DMS153 (cell line): ENCODE measurements around the gene CTBP1.

Experiments
- DNase-seq: peaks from one replicate; lab custom pipeline; 2025; lab: John Stamatoyannopoulos, UW

CTBP1 gene

DNA sequence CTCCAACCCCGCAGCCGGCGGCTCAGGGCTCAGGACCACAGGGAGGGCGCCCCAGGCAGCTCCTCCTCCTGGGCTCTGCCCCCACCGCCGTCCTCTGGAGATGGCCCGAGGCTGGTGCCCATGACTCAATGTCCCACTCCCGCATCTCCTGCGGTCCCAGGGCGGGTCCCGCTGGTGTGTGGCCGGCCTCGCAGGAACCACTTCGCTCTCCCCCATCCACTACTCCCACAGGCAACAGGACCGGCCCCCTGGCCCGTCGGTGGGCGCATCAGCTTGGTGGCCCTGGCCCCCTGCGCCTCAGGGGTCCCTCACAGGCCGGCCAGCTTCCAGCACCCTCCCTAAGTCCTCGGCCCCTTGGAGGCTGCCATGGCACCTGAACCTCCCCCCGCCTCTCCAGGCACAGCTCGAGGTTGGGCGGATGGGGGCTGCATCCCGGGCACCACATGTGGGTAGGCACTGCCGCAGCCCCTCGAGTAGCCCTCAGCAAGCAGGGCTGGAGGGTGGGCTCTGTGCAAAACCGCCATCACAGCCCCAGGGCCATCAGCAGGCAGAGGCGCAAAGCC is 53.7 kb downstream of the CTBP1 start:
- DNase-seq: no peak

DNA sequence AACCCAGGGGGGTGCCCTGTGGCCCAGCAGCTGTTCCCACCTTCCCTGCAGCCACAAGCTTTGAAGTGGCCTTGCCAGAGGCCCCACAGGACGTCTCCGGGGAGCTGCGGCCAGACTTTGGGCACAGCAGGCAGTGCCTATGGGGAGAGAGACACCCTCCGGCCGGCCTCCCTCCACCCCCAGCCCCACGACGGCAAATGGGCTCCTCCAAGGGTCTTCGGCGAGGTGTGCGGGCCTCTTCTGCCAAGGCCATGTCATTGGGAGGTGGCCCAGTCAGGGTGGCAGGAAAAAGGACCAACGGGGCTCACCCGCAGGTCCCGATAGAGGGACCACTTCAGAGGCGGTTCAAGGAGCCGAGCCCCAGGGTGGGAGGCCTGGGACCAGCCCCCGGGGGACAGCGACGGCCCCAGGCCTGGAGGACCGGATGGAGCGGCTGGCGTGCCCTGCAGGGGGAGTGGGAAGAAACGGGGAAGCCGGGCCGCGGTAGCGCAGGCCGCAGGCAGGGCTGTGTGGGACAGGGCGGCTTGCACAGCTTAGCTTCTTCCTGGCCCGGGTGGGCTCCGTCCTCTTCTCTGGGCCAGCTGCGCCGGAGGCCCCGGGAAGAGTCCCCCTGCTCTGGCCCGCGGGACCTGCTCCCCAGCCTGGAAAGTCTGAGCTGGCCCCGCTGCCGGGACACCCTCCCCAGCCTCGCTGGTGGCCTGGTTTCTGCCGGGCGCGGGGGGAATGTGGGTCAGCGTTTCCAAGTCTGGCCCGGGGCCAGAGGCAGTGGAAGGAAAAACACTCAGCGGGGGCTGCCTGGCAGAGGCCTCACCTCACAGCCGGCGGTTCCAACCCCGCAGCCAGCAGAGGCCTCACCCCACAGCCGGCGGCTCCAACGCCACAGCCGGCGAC is 54.7 kb downstream of the CTBP1 start:
- DNase-seq: no peak

- no peak for DNase-seq
Observed at GRCh38 chr4:1193206-1194009, 55.5 kb downstream of the CTBP1 start.

- DNase-seq: no peak
Observed at GRCh38 chr4:1192493-1193205, 56.3 kb downstream of the CTBP1 start.

GRCh38 chr4:1192091-1192492 is 56.8 kb downstream of the CTBP1 start:
- DNase-seq: no peak

GRCh38 chr4:1191621-1192020 is 57.3 kb downstream of the CTBP1 start:
- no peak for DNase-seq

GRCh38 chr4:1187182-1187581 is 61.7 kb downstream of the CTBP1 start:
- no peak for DNase-seq

- no peak for DNase-seq
Observed at GRCh38 chr4:1183985-1184773, 64.8 kb downstream of the CTBP1 start.

DNA sequence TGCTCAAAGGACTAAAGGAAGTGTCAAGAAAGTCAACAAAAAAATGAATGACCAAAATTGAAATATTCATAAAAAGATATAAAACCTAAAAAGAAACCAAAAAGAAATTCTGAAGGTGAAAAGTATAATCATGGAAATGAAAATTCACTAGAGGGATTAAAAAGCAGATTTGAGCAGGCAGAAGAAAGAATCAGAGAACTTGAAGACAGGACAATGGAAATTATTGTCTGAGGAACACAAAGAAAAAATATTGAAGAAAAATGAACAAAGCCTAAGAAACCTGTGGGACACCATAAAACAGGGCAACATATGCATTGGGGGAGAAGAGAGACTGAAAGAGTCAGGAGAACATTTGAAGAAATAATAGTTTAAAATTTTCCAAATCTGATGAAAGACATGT is 66.6 kb downstream of the CTBP1 start:
- DNase-seq: no peak

- no peak for DNase-seq
Observed at GRCh38 chr4:1180663-1181062, 68.3 kb downstream of the CTBP1 start.

DNA sequence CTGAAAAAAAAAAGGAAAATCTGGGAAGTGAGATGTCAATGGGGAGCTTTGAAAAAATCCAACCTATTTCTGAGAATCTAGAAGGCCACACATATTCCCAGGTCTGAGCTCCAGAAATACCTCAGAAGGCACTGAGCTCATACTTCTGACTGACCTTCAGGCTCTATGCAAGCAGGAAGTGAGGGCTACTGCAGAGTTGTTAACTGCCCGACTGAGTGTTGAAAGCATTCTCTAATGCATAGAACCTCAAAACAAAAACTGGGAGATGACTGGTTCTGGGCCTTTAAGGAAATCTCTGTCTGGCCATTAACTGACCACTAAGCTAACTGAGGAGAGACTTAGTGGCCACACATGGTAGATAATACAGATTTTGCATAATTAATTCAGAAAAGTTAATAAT is 69.0 kb downstream of the CTBP1 start:
- no peak for DNase-seq

DNA sequence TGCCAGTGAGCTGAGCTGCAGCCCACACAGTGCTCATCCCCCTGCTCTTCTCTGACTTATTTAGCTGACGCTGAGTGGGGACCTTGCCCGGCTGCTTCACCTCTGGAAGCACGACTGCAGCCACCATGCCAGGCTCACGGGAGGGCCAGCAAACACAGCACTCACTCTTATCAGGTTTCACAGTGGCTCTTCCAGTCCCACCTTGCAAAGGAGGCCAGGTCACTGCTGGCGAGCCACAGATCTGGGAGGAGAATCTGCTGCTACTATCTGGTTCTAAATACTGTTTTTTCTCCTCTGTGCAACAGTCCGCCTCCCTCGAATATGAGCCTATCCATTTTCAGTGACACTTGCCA is 69.9 kb downstream of the CTBP1 start:
- DNase-seq: no peak

- DNase-seq: no peak
Observed at GRCh38 chr4:1178300-1179088, 70.4 kb downstream of the CTBP1 start.

DNA sequence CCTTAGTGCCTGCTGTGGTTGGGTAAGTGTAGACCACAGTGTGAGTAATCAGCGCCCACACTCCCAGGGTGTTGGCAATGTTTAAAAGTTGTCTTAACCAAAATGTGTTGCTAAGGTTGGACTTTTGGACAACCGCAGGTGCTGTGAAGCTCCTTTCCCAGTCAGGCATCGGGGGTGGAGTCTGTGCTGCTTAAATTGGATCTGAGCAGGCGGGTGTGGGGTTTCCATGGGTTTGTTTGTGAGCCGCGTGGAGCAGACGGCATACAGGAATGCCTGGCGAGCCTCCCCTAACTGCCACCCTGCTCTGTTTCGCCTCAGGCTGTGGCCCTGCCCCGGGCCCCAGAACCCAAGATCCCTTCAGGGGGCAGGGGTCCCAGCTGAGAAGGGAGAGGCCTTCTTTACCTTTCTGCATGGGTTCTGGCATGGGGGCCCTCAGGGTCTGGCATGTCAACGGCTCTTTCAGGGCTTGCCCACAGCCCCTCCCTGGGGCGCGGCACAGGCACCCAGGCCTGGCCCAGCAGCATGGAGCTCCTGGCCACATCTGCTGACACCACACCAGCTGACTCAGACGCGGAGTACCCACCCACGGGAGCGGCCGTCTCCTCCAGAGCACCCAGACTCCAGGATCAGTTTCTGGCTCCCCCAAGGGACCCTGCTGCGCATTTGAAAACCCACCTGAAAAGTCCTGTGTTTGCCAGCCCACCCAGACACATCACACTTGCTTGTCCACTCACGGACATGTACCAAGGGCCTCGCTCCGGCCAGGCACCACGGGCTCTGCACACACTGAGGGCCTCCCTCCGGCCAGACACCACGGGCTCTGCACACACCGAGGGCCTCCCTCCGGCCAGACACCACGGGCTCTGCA is 71.4 kb downstream of the CTBP1 start:
- DNase-seq: no peak

DNA sequence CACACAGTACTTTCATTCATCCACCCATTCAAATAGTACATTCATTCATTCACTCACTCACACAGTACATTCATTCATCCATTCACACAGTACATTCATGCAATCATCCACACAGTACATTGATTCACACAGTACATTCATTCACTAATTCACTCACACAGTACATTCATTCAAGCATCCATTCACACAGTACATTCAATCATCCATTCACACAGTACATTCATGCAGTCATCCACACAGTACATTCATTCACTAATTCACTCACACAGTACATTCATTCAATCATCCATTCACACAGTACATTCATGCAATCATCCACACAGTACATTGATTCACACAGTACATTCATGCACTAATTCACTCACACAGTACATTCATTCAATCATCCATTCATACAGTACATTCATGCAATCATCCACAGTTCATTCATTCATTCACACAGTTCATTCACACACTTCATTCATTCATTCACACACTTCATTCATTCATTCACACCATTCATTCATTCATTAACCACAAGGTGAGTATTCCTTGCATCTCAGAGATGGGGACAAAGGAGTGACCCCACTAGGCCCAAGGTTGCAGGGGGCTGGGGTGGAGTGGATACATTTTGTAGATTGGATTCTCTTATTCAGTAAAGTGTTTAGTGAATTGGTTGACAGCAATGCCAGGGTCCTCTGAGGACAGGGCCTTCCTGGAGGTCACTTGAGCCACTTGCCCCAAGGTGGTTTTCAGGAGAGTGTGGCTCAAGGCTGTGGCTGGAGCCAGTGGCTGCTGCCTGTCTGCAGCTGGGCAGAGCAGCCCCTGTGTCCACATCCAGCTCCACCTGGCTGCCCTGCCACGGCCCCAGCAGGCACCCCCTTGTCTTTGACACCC is 72.3 kb downstream of the CTBP1 start:
- no peak for DNase-seq

GRCh38 chr4:1175635-1176229 is 73.2 kb downstream of the CTBP1 start:
- DNase-seq: no peak

DNA sequence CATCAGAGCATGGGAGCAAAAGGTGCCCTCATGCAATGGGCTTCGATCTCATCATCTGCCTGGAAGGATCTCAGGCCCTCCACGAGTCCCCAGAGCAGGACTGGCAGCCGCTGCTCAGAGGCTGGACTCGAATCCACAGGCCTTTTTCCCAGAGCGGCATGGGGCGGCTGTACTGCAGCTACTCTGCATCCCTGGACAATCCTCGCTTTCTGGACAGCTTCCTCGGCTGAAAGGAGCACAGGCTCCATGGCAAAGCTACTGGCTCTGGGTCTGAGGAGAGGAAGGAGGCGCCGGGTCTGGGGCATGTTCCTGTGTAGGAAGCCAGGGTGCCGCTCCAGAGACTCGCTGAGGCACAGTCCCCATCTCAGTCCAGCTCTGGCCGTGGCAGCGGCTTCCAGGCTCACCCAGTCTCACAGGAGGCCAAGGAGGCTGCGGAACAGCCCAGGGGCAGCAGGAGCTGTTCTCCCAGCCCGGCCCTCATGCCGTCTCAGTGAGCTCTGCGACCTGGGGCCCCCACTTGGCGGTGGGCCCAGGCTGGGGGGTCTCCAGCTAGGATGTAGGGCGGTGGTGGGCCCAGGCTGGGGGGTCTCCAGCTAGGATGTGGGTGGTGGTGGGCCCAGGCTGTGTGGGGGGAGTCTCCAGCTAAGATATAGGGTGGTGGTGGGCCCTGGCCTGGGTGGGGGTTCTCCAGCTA is 73.8 kb downstream of the CTBP1 start:
- no peak for DNase-seq
